Subcutaneous adipose tissue (tissue), 4 donors: ENCODE data around the gene RXRA. TPM values are rescaled to one million over a fixed set of nuclear protein-coding genes. Genes with fewer than 3 reads are reported as not detected.

Source experiments
- total RNA-seq, 4 donors: library from RNA; depleted of rRNA; stranded (reverse); fragments of >200 nt; gene quantifications; one replicate each; pipeline ENCODE4 v1.1.0, GENCODE V29; 2016
- TF ChIP-seq, protein P1 (sequence below): fragments of 450-650 bp; IDR thresholded peaks from one replicate; pipeline ENCODE4 v1.5.1; 2016; ENCODE audit warnings: low read depth, mild to moderate bottlenecking, control low read depth, antibody characterized with exemption, moderate library complexity

The RXRA gene
- total RNA-seq, 4 donors from 2014 or later, result 39.1 to 141 (median 53.6) TPM

- TF ChIP-seq, protein P1, sequence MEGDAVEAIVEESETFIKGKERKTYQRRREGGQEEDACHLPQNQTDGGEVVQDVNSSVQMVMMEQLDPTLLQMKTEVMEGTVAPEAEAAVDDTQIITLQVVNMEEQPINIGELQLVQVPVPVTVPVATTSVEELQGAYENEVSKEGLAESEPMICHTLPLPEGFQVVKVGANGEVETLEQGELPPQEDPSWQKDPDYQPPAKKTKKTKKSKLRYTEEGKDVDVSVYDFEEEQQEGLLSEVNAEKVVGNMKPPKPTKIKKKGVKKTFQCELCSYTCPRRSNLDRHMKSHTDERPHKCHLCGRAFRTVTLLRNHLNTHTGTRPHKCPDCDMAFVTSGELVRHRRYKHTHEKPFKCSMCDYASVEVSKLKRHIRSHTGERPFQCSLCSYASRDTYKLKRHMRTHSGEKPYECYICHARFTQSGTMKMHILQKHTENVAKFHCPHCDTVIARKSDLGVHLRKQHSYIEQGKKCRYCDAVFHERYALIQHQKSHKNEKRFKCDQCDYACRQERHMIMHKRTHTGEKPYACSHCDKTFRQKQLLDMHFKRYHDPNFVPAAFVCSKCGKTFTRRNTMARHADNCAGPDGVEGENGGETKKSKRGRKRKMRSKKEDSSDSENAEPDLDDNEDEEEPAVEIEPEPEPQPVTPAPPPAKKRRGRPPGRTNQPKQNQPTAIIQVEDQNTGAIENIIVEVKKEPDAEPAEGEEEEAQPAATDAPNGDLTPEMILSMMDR, result no peak
Observed at GRCh38 chr9:134325096-134325812, 1.0 kb upstream of the RXRA start.

DNA sequence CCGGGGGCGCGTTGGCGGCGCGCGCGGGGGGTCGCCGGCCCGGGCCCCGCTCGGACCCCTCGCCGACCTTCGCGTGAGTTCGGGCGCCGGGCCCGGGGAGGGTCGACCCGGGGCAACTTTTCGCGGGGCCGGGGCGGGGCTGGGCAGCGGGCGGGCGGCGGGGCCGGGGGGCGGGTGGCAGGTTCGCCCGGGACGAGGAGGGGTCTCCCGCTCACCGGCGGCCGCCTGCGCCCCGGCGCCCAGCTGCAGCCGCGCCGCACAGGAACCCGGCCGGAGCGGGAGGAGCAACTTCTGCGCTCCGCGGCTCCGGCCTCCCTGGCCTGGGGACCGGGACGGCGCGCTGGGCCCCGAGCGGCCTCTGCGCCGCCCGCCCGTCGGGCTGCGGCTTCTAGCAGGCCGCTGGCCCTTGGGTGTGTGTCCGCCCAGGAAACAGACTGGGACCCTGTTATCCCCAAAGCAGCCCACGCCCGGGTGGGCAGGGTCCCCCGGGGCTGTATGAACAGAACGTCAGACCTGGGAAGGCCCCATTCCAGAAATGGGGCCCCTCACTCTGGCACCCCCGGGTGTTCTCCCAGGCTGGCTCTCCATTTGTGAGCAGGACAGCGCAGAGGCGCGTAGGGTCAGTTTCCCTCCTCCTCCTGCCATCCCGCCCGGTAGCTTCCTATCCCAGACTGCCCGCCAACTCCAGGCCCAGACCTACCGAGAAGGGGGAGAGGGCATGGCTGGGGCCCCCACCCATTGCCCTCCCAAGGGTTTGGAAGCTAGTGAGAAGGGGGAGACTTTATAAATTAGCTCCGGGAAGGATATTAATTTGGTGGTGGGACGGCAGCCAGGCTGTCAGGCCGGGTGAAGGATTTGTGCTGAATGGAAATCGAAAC, 708 bp downstream of the RXRA start:
- TF ChIP-seq, protein P1, result no peak

DNA sequence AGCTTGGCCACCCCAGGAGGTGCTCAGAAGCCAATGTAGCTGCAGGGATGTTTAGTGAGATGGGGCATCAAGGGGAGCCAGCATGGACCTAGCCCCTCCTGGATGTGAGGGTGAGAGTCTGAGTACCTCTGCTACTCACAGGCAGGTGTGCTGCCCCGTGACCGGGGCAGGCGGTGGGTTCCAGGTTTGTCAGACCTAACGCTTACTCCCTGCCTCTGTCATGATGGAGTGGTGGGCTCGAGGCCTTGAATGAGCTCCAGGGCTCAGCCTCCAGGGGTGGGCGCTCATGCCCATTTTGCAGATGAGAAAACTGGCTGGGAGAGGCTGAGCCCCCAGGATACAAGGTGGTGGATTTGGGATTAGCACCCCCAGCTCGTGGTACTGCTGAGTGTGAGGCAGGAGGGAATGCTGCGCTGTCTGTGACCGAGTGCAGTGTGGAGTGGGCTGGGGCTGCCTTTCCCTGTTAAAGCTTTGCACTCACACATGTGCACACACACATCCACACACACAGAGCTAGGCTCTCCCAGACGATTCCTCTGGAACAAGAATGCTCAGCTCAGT, 1.5 kb downstream of the RXRA start:
- TF ChIP-seq, protein P1, result no peak

DNA sequence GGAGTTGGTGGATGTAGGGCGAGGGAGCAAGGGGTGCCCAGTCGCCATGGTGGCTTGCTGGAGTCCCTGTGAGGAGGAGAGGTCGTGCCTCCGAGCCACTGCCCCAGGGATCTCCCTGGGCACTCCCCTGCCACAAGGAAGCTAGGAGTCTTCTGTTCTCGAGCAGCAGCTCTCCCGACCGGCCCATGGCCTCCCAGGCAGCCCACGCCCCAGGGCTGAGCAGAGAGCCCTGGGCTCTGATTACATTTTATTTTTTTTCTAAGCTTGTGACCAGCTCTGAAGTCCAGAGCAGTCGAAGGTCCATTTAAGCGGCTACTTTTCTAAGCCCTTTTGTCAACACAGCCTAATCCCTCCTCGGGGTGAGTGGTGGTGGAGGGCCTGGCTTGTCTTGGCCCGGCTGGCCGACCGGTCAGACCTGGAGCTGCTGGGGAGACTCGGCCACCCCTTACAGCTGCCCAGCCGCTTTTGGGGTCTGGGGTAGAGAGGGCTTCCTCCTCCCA, 2.1 kb downstream of the RXRA start:
- TF ChIP-seq, protein P1, result no peak

GRCh38 chr9:134328841-134329575, 2.8 kb downstream of the RXRA start:
- TF ChIP-seq, protein P1, result no peak

GRCh38 chr9:134329576-134329855, 3.3 kb downstream of the RXRA start:
- TF ChIP-seq, protein P1, result no peak
